Embryonic facial prominence (tissue), 1 donor: ENCODE results near the gene EFR3B.
A peak's percentile ranks its signal among the peaks of the same experiment; 100 is the strongest.
"Not testable (repeated sequence)": the region's sequence is repeated elsewhere in the genome, so short reads cannot be mapped to it uniquely, and the experiment has no call there.

Experiments used
- DNase-seq: peaks from one replicate; pipeline ENCODE4 v3.0.0-alpha.2; 2016; ENCODE audit errors: extremely low spot score

Gene EFR3B

DNA sequence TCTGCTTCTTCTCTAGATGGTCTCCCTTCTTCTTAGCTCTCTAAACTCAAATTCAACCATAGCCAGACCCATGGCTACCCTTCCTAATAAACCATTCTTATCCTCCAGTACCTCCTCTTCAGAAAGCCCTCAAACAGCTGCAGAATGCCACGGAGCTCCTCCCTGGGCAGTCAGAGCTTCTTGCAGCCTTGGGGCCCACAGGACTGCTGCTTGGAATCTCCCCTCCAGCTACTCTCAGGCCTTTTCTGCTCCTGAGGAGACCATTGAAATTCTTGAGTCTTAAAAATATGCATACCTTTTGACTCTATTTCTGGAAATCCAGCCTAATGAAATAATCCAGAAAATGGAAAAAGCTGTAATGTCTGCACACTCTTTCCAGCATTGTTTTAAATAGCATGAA, 30.7 kb downstream of the EFR3B start:
- no peak for DNase-seq

DNA sequence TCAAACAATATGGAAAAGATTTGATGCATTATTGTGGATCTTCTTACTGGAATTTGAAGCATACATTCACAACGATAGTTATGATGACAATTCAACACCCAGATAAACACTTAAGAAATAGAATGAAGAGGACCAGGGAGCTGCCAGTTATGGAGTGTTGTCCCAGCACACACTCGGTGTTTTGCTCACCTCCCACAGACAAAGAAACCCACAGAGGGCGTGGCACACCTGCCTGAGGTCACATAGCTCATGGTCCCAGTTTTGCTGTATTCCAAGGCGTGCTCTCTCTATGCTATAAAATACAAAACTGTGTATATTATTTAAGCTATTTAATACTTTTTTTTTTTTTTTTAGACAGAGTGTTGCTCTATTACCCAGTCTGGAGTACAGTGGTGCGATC, 31.1 kb downstream of the EFR3B start:
- no peak for DNase-seq

GRCh38 chr2:25073914-25074313, 32.0 kb downstream of the EFR3B start:
- DNase-seq: no peak

DNA sequence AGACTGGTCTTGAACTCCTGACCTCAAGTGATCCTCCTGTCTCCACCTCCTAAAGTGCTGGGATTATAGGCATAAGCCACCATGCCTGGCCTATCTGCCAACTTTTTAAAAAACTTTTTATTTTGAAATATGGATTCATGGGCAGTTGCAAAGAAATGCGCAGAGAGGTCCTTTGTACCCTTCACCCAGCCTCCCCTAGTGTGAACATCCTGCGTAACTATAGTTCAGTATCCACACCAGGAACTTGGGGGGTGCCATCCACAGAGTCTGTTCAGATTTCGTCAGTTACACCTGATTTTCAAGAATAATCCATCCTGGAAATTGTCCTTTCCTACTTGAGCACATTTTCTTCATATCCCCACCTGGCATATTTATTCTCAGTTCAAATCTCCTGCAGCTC, 33.0 kb downstream of the EFR3B start:
- no peak for DNase-seq

DNA sequence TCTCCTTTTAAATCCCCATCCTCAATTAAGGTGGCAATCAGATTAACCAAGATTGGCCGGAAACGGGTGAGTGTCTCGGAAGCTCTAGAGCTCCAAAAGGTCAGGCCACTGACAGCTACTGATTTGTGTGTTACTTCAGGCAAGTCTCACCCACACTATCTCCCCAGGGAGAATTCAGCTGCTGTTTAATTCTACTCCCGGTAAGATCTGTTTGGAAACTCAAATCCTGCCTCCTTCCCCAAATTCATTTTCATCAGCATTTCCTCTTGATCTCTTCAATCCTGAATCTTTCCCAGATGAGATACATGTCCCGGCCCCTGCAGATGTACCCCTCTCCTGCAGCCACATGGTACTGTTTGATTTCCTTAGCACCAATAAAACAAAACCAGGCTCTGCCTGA, 34.9 kb downstream of the EFR3B start:
- no peak for DNase-seq

DNA sequence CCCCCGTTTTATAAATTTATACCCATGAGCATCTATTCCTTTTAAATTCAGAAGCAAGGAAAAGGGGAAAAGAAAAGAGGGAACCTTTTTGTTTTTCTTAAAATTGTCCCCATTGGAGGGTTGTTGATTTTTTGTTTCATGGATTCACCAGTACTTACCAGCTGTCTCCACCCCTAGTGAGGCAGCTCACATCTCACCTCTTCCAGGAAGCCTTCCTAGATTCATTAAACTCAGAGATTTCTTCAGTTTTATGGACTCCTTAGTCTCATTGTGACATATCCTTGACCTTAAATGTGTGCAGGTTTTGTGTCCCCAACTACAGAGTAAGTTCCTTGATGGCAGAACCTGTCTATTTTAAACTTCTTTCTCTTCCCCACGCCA, 35.9 kb downstream of the EFR3B start:
- DNase-seq: no peak

- no peak for DNase-seq
These were observed 36.5 kb downstream of the EFR3B start for GRCh38 chr2:25078170-25079049.

- no peak for DNase-seq
These were observed 37.3 kb downstream of the EFR3B start for GRCh38 chr2:25079050-25079635.

DNA sequence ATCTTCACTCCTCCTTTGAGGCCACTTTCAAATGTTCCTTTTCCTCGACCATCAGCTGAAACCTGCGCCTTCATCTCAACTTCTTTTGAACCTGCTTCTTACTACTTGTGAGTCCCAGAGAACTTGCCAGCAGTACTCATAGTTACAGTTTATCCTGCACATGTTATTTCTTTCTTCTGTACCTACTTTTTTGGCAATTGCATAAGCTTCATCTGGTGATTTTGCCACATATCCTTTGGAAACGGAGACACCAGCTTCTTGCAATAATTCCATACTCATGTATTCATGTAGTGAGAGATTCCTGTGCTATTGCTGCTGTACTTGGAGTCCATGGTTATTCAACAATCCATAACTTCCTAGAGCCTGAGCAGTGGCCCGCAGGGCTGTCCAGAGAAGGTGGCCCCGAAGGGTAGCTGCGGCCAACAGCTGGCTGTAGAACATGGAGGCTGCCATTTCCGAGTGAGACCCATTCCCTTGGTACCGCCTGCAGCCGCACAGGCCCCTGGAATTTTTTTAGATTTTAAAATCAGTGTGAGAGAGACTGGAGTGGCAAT, 39.4 kb downstream of the EFR3B start:
- DNase-seq: no peak

- no peak for DNase-seq
These were observed 40.2 kb downstream of the EFR3B start for GRCh38 chr2:25082002-25082622.

DNA sequence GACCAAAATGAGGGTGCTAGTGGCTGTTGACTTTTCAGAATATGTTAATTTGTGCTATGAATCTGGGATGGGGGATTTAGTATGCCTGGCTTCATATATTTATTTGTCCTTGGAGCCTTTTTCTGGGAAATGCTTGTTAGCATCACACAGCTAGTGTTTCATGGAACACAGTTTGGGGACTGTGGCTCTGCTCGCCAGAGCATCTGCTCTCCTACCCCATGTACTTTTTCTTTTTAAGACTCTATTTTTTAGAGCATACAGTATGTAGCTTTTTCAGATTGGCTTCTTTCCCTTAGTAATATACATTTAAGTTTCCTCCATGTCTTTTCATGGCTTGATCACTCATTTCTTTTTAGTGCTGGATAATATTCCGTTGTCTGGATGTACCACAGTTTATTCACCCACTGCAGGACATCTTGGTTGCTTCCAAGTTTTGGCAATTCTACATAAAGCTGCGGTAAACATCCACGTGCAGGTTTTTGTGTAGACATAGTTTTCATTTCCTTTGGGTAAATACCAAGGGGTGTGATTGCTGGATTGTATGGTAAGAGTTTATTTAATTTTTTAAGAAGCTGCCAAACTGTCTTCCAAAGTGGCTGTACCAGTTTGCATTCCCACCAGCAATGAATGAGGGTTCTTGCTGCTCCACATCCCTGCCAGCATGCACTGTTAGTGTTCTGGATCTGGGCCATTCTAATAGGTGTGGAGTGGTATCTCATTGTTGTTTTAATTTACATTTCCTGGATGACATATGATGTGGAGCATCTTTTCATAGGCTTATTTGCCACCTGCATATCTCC, 44.1 kb downstream of the EFR3B start:
- no peak for DNase-seq

DNA sequence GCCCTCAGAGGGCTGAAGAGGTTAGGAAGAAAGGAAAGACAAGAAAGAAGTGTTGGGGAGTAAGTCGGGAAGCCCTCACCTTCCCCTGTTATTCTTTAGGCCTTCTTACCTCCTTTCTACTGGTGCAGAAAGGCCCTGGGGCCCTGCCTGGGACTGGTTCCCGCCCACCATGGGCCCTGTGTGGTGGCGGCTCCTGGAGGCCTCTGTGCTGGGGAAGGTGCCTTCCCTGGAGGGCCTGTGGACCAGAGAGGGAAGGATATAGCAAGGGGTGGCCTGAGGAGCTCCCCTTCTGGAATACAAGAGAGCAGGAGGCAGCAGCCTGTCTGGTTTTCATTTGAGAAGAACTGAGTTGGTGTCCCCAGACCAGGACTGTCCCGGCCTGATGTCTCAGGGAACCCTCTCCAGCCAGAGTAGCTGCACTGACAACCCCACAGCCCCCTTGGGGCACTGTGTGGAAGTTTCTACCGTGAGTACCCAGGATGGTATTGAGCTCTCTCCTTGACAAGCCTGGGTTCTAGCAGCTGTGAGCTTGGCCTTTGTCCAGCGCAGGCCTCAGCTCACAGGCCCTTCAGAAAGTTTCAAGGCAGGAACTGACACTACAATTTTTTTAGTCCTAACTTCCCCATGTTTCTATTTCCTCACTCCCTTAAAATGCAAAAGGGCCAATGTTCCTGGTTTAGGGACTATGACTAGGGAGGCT, 47.1 kb downstream of the EFR3B start:
- DNase-seq: no peak

GRCh38 chr2:25089605-25090315, 47.9 kb downstream of the EFR3B start:
- DNase-seq: no peak

GRCh38 chr2:25090801-25091200, 48.9 kb downstream of the EFR3B start:
- DNase-seq: no peak

DNA sequence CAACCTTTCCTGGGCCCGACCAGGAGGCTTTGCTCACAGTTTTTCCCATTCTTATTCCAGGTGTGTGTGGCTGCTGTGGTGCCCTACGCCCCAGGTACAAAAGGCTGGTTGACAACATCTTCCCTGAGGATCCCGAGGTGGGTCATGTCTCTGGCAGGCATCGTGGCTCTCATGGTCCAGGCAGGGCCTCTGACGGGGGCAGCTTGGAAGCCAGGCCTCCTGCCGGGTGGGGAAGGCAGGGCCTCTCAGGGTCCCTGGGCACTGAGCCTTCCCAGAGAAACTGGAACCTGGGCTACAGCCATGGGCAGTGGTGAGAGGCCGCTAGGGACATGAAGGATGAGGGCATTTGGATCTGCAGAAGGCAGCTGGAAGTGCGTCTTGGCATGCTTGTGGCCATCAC, 49.4 kb downstream of the EFR3B start:
- no peak for DNase-seq

DNA sequence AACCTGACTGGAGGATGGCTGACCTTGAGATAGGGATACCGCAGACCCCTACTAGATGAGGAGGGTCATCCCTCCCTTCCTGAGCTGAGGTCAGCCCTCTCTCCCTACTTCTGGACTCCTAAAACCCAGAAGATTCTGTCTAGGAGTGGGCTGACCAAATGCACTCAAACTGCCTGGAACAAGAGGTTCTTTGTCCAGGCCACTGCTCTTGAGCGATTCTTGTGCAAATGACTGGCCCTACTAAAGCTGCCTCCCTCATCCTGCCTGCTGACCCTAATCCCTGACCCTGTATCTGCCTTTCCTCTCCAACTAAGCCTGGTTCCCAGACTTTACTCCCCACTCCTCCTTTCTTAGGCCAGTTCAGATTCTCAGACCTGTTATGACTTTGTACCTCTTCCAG, 56.2 kb downstream of the EFR3B start:
- DNase-seq: no peak

- peak; percentile 50 for DNase-seq
These were observed 57.0 kb downstream of the EFR3B start for GRCh38 chr2:25098670-25099486.

DNA sequence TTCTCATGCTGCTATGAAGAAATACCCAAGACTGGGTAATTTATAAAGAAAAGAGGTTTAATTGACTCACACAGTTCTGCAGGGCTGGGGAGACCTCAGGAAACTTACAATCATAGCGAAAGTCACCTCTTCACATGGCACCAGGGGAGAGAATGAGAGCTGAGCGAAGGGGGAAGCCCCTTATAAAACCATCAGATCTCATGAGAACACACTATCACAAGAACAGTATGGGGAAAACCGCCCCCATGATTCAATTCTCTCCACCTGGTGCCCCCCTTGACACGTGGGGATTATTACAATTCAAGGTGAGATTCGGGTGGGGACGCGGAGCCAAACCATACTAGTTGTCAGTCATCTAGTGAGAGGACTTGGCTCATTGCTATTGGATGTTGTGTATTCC, 60.5 kb downstream of the EFR3B start:
- DNase-seq: not testable (repeated sequence)

DNA sequence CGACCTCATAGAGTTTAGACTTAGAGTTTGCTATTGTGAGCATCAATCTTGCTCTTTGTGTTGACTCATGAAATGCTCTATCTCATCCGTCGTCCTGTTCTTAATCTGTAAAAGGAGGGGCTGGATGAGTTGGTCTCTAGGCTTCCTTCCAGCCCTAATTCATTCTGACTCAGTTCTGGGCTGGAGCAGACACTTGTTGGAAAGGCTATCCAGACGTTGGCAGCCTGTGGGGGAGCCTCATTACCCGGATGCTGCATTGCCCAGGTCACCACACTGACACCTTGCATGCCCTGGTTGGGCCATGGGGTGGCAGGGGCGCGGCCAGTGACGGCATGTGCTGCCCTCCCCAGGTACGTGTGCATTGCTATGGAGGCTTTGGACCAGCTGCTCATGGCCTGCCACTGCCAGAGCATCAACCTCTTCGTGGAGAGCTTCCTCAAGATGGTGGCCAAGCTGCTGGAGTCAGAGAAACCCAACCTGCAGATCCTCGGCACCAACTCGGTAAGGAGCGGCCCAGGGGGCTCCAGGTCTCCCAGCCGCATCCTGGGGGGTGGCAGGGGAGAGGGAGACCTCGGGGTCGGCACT, 61.5 kb downstream of the EFR3B start:
- no peak for DNase-seq
